GM23248 (cell line): Measurements from ENCODE around the gene LMNB1. TPM values are rescaled to one million over a fixed set of nuclear protein-coding genes. Genes with fewer than 3 reads are reported as not detected.
A peak's percentile ranks its signal among the peaks of the same experiment; 100 is the strongest.

Experiments used
- DNase-seq: peaks from one replicate; pipeline ENCODE4 v3.0.0-alpha.2; 2015
- H2AFZ ChIP-seq: fragments of 200-600 bp; sonication (generic); 2 replicates; pipeline ENCODE4 v1.6.1; 2016; ENCODE audit warnings: antibody characterized with exemption
- H3F3A ChIP-seq: fragments of 200-600 bp; sonication (generic); 2 replicates; pipeline ENCODE4 v1.6.1; 2016; ENCODE audit warnings: mild to moderate bottlenecking, antibody characterized with exemption, mixed run types; ENCODE audit not compliant: insufficient read depth
- H3K27ac ChIP-seq: fragments of 200-600 bp; sonication (generic); 2 replicates; pipeline ENCODE4 v1.5.1; 2016; ENCODE audit warnings: mild to moderate bottlenecking
- H3K27me3 ChIP-seq: fragments of 200-600 bp; sonication (generic); replicated peaks from 2 replicates; pipeline ENCODE4 v1.6.1; 2016; ENCODE audit warnings: mild to moderate bottlenecking; ENCODE audit not compliant: insufficient read depth
- H3K36me3 ChIP-seq: fragments of 200-600 bp; sonication (generic); 2 replicates; pipeline ENCODE4 v1.6.1; 2016; ENCODE audit warnings: low read depth, mild to moderate bottlenecking
- H3K4me1 ChIP-seq: fragments of 200-600 bp; sonication (generic); 2 replicates; pipeline ENCODE4 v1.6.1; 2016; ENCODE audit warnings: mild to moderate bottlenecking; ENCODE audit not compliant: insufficient read depth
- H3K4me2 ChIP-seq: fragments of 200-600 bp; sonication (generic); one replicate; pipeline ENCODE4 v1.6.1; 2016; ENCODE audit warnings: mild to moderate bottlenecking; ENCODE audit not compliant: unreplicated experiment
- H3K4me3 ChIP-seq: fragments of 200-600 bp; sonication (generic); 2 replicates; pipeline ENCODE4 v1.5.1; 2016; ENCODE audit warnings: mild to moderate bottlenecking
- H3K79me2 ChIP-seq: fragments of 200-600 bp; sonication (generic); 2 replicates; pipeline ENCODE4 v1.6.1; 2016; ENCODE audit warnings: mild to moderate bottlenecking; ENCODE audit not compliant: insufficient read depth
- H3K9ac ChIP-seq: fragments of 200-600 bp; sonication (generic); 2 replicates; pipeline ENCODE4 v1.6.1; 2016; ENCODE audit warnings: mild to moderate bottlenecking
- H3K9me2 ChIP-seq: fragments of 200-600 bp; sonication (generic); 2 replicates; pipeline ENCODE4 v1.6.1; 2016; ENCODE audit warnings: mixed run types, mild to moderate bottlenecking, moderate library complexity; ENCODE audit not compliant: insufficient read depth
- H3K9me3 ChIP-seq: fragments of 200-600 bp; sonication (generic); one replicate; pipeline ENCODE4 v1.6.1; 2017; ENCODE audit warnings: low read depth
- H4K20me1 ChIP-seq: fragments of 200-600 bp; sonication (generic); 2 replicates; pipeline ENCODE4 v1.6.0; 2016; ENCODE audit not compliant: insufficient read depth
- EZH2 ChIP-seq: fragments of 200-600 bp; sonication (generic); IDR thresholded peaks from 2 replicates; pipeline ENCODE4 v1.6.1; 2018; ENCODE audit warnings: antibody characterized with exemption, mild to moderate bottlenecking; ENCODE audit not compliant: insufficient read depth, poor library complexity, severe bottlenecking
- EZH2phosphoT487 ChIP-seq: fragments of 200-600 bp; sonication (generic); IDR thresholded peaks from 2 replicates; pipeline ENCODE4 v1.6.1; 2018; ENCODE audit warnings: antibody characterized with exemption, moderate library complexity, mild to moderate bottlenecking, low read depth; ENCODE audit not compliant: insufficient read depth
- WGBS, 2 experiments: methylation state at CpG; one replicate each; pipeline ENCODE4 v1.1.6; 2015 to 2017; ENCODE audit warnings: low lambda C conversion rate in 2 of 2, low coverage in 1 of 2; ENCODE audit errors: missing lambda C conversion rate in 2 of 2; 5-methylcytosine and 5-hydroxymethylcytosine counted together
- in situ Hi-C: fragments of 300-500 bp; cut with MboI; formaldehyde crosslinking; loops from 2 replicates; pipeline ENCODE4 v1.15.0; 2020
- polyA plus RNA-seq: library from polyadenylated mRNA; unstranded; fragments of >200 nt; fragmentation: Nextera tagmentation; extraction: Ambion mirVana; gene quantifications from 2 replicates; pipeline ENCODE4 v1.2.1, GENCODE V29; 2016
- total RNA-seq: library from RNA; depleted of rRNA; stranded (reverse); fragments of >200 nt; shearing (Covaris generic); gene quantifications from 2 replicates; pipeline ENCODE4 v1.2.3, GENCODE V29; 2014

The LMNB1 gene
- total and polyA plus RNA-seq, 2 experiments from 2014 or later = 4.3 to 44.1 TPM

GRCh38 chr5:126794157-126794828 lies 17.4 kb downstream of the LMNB1 start:
- Histone ChIP-seq H3K4me2 (no peak overlapping the region), H3K27me3 (no peaks in the 10 kb centered on the region), H3K9me2 (no peaks in the 10 kb centered on the region), H4K20me1 (no peaks in the 10 kb centered on the region), H3F3A (no peaks in the 10 kb centered on the region), H2AFZ (peak overlapping the region; percentile 55), H3K4me3 (no peak overlapping the region), H3K36me3 (no peaks in the 10 kb centered on the region), H3K4me1 (no peaks in the 10 kb centered on the region), H3K27ac (no peak overlapping the region), H3K9ac (no peak overlapping the region), H3K79me2 (peaks cover 100% of the 10 kb centered on the region), H3K9me3 (no peaks in the 10 kb centered on the region)
- in situ Hi-C loops = loop anchor here (5.0 to 25.0 kb wide), 2 partner anchors 117 to 457 kb away; no protein-coding TSS in a partner anchor
- 79 to 84% methylated on average over 6 of the region's 6 CpGs for WGBS, 2 experiments
- TF ChIP-seq EZH2 (no peak), EZH2phosphoT487 (no peak)
- no peak for DNase-seq

- no peaks in the 10 kb centered on the region for H3K36me3 ChIP-seq
Observed at GRCh38 chr5:126799780-126800179, 22.8 kb downstream of the LMNB1 start.

GRCh38 chr5:126801174-126801991 lies 24.4 kb downstream of the LMNB1 start:
- Histone ChIP-seq H3K27ac (no peak overlapping the region), H3K27me3 (no peaks in the 10 kb centered on the region), H4K20me1 (no peaks in the 10 kb centered on the region), H3K4me3 (no peak overlapping the region), H3K4me2 (no peak overlapping the region), H3K9me3 (no peaks in the 10 kb centered on the region), H3F3A (peaks cover 13% of the 10 kb centered on the region), H2AFZ (no peak overlapping the region), H3K36me3 (no peaks in the 10 kb centered on the region), H3K79me2 (peaks cover 82% of the 10 kb centered on the region), H3K9ac (no peak overlapping the region), H3K9me2 (no peaks in the 10 kb centered on the region), H3K4me1 (peaks cover 18% of the 10 kb centered on the region)
- TF ChIP-seq EZH2 (no peak), EZH2phosphoT487 (no peak)
- in situ Hi-C loops = no loop called here
- WGBS, 2 experiments = 72 to 78% methylated on average over 4 of the region's 4 CpGs
- peak; percentile 17 for DNase-seq

More at GRCh38 chr5:126799780-126800179, 22.8 kb downstream of the LMNB1 start:
- no peak for TF ChIP-seq EZH2phosphoT487
- no peak for TF ChIP-seq EZH2
- Histone ChIP-seq H3F3A (peaks cover 5% of the 10 kb centered on the region; the same call in 1 of the 2 replicates), H3K4me3 (no peak overlapping the region), H3K4me2 (no peak overlapping the region), H3K9ac (no peak overlapping the region), H3K79me2 (peaks cover 98% of the 10 kb centered on the region), H3K9me2 (no peaks in the 10 kb centered on the region), H3K27me3 (no peaks in the 10 kb centered on the region), H3K27ac (no peak overlapping the region), H3K9me3 (no peaks in the 10 kb centered on the region), H3K4me1 (peaks cover 10% of the 10 kb centered on the region), H4K20me1 (no peaks in the 10 kb centered on the region), H2AFZ (no peak overlapping the region)
- DNase-seq = no peak
- in situ Hi-C loops = loop anchor here (25.0 kb wide), 1 partner anchor 462 kb away; no protein-coding TSS in a partner anchor
- 76 to 83% methylated on average over 1 of the region's 1 CpG for WGBS, 2 experiments

- H3K36me3 ChIP-seq = no peaks in the 10 kb centered on the region
- in situ Hi-C loops = no loop called here
- WGBS, 2 experiments = 3 to 5% methylated on average over 1 of the region's 1 CpG
Observed at GRCh38 chr5:126801992-126802294, 25.0 kb downstream of the LMNB1 start.

More at GRCh38 chr5:126801992-126802294, 25.0 kb downstream of the LMNB1 start:
- Histone ChIP-seq H3K27me3 (no peaks in the 10 kb centered on the region), H3K27ac (no peak overlapping the region), H3K4me3 (no peak overlapping the region), H3K4me1 (peaks cover 18% of the 10 kb centered on the region), H3F3A (peaks cover 13% of the 10 kb centered on the region), H4K20me1 (no peaks in the 10 kb centered on the region), H3K9ac (no peak overlapping the region), H3K9me2 (no peaks in the 10 kb centered on the region), H3K4me2 (no peak overlapping the region), H3K9me3 (no peaks in the 10 kb centered on the region), H2AFZ (no peak overlapping the region), H3K79me2 (peaks cover 77% of the 10 kb centered on the region)
- TF ChIP-seq EZH2phosphoT487 (no peak), EZH2 (no peak)
- peak; percentile 80 for DNase-seq
